GM21717 (cell line): Measurements from ENCODE around the gene EHD3.

Experiments used
- ATAC-seq: cut with Tn5 transposase; IDR thresholded peaks from one replicate; pipeline ENCODE4 v1.9.1; 2021; ENCODE audit warnings: mild to moderate bottlenecking, moderate library complexity; ENCODE audit not compliant: unreplicated experiment

Gene EHD3

DNA sequence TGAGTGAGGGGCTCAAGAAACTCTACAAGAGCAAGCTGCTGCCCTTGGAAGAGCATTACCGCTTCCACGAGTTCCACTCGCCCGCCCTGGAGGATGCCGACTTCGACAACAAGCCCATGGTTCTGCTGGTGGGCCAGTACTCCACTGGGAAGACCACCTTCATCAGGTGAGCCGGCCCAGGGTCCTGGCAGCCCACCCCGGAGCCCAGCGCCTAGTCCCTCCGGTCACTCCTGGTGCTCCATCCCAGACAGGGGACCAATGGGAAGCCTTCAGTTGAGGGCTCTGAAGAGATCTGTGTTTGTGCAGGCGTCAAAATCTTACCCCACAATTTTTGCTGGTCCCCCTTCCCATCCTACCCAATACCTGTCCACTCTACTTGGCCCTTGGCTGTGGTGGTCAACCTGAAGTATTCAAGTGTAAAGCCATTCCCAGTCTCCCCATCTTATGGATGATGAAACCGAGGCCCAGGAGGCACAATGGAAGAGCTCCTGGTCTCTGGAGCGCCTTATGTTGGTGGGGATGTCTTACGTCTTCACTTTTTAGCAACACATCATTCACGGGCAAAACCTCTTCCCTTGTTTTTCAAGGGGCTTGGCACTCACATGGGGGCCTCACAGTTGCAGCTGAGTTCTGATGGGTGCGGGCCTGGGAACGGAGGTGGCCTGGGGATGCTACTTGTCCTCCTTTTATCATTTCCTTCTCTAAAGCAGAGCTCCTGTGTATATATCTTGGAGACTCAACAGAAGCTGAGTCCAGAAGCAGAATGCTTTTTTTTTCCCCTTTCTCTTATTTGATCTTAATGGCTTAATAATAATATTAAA, 941 bp downstream of the EHD3 start:
- ATAC-seq, result no peak

DNA sequence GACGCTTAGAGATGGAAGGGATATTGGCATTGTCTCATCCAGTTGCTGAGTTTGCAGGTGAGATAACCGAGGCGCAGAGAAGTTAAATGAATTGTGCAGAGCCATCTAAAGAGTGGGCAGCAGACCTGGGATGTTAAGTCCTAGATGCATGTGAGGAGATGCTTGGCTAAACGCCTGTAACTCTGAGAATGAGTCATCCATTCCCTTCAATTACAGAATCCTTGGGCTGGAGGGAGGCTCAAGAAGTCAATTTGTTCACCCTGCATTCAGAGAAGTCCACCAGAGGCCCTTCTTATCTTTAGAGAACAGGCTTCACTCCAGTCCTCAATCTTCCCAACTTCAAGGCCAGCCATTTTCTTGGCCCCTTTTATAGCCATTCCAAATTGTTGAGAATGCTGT, 1.6 kb downstream of the EHD3 start:
- ATAC-seq, result no peak

DNA sequence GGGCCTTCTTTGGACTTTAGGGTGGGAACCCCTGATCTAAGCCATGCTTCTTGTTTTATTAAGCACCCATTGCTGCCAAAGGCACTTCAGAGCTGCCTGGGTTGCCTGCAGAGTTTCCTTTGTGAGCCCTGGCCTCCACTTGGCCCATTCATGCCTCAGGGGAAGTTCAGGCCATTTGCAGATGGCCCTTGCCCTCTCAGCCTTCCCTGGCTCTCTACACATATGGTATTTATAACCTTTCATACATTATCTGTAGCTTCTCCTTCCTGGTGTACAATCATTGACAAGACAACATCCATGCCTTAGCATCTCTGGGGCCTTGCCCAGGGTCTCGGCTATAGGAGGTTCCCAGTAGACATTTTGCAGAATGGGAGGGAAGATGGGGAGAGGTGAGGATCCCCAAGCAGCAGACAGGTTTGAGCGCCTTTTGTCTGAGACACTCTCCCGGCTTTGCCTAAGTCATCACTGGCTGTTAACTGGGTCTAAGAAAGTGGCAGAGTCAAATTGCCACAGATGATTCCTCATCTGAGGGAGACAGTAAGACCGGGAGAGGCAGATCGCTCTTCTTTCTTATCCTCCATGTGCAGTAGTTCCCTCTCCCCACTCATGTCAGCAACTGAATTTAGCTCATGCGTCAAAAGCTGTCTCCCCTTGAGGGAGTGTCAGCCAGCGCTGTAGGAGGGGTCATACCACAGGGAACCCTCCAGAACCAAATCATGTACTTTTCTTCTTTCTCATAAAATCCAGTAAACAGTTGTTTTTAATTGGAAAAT, 2.7 kb downstream of the EHD3 start:
- no peak for ATAC-seq

DNA sequence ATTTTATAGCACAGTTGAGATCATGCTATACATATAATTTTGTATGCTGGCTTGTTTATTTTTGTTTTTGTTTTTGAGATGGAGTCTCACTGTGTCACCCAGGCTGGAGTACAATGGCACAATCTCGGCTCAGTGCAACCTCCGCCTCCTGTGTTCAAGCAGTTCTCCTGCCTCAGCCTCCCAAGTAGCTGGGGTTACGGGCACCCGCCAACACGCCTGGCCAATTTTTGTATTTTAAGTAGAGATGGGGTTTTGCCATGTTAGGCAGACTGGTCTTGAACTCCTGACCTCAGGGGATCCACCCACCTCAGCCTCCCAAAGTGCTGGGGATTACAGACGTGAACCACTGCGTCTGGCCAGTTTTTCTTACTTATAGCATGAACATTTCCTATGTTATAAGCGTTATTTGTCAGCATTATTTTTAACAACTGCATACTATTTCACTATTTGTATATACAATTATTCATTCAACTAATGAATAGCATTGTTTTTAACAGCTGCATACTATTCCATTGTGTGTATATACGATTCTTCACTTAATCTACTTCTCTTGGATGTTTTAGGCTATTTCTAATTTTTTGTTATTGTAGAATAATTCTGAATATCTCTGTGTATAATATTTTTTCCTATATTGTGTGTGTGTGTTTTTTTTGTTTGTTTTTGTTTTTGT, 3.5 kb downstream of the EHD3 start:
- ATAC-seq, result no peak

DNA sequence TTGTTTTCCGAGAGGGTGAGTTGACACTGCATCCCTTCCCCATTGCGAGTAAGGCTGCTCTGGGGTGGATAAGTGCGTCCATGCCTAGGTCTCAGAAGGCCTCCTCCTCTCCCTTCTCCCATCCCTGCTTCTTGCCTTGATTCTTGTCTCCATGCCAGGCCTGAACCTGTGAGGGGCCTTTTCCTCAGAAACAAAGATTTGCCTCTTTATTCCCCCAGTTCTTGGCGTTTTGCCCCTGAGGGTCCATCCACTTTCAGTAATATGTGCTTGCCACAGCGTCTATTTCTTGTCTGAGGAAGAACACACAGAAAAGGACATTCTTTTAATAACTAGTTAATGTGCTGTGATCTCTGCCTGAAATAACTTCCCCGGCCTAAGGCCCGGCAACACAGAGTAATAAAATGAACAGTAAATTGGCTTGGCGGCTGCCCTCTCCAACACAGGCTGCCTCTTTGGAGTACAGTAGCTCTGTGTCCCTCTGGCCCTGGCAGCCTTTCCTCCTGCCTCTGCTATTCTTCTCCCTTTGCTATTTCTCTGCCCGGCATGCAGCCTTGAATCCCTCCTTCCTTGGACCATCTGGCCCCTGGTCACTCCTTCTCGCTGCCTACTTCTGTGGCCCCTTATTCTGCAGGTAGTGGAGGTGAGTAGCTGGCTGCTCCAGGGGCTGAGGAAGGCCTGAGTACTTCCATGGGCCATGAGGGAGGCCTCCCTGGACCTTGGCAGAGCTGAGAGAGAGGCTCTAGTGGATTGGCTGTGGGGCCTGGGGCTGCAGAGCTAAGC, 4.4 kb downstream of the EHD3 start:
- ATAC-seq, result no peak

DNA sequence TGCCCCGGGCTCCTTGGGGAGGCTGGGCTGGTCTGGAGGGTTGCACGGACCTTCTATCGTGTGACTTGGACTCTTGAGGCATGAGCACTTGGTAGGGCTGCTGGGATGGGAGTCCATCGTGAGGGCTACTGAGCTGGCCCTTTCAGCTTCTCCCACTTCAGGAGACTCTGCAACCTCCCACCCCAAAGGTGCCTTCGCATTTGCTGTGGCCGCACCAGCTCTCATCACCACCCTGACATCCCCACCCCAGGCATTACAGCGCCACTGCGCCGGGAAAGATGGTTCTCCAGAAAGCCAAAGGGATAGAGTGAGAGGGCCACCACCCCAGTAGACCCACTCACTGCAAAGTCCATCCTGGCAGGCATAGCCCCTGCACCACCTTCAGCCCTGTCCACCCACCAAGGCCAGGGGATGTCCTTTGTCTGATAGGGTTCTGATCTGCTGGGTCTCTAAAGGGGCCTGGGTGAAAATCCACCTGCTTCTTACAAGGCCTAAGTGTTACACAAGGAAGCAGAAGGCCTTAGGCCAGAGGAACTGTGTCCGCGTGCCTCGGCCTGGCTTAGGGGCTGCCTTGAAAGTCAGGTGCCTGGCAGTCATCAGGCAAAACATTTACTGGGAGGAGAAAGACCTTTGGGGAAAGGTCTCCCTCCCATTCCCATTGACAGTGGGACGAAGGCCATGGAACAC, 5.1 kb downstream of the EHD3 start:
- no peak for ATAC-seq

DNA sequence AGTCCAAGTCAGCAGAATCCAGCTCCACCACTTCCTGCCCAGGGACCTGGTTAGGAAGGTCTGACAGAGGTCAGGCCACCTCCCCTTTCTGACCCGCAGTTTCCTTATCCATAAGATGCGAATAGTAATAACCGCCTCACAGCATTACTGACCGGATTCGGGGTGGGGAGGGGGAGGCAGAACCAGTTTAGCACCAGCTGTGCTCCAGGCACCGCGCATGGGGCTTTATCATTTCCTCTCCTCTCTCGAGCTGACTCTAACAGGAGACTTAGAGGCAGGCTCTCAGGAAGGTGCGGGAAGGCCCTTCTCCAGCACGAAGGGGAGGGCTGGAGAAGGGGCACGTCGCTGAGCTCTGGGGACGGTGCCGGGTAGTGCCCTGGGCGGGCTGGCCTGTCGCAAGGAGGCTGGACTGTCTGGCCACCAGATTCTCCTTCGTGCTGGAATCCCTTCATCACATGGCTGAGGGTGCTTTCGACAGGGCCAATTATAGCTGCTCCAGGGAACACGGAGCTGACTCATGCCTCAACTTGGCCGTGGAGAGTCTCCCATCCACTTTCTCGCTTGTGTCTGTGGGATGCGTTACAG, 5.7 kb downstream of the EHD3 start:
- no peak for ATAC-seq

DNA sequence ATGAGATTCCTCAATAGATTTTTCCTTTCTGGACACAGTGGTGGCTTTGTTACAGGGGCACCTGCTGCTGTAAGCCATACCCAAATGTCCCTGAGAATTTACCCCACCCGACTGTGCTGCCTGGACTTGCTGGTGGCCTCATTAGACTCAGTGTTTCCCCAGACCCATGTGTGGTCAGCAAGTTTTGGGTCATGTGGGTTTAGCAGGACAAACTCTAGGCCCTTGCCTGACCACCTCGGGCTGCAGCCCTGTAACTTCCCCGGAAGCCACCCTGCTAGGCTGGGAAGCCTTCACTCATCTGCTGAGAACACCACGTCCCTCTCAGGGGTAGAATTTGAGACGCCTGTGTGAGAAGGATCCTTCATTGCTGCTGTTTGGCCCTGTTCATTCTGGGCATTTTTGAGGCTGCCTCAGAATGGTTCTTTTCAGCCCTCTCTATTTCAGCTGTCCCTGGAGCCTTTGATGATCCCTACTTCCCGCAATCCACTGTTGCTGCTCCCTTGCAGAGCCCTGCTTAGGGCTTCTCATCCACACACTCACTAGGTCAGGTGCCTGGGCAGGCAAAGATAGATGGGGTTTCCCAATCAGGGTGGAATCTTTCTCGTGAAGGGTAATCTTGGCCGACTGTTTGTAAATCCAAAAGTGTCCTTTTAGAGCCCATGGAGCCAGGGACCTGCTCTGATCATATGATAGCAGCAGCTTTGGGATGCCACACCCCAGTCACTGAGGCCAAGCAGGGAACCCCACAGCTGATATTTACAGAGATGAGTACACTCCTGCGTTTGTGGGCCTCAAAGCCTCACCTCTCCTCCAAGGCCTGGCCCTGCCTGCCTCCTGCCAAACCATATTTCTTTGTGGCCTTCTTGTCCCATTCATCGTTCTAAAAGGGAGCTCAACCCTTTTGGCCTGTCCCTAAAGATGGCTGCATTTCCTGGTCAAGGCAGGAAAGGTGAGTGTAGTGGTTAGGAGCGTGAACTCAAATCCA, 6.7 kb downstream of the EHD3 start:
- no peak for ATAC-seq

DNA sequence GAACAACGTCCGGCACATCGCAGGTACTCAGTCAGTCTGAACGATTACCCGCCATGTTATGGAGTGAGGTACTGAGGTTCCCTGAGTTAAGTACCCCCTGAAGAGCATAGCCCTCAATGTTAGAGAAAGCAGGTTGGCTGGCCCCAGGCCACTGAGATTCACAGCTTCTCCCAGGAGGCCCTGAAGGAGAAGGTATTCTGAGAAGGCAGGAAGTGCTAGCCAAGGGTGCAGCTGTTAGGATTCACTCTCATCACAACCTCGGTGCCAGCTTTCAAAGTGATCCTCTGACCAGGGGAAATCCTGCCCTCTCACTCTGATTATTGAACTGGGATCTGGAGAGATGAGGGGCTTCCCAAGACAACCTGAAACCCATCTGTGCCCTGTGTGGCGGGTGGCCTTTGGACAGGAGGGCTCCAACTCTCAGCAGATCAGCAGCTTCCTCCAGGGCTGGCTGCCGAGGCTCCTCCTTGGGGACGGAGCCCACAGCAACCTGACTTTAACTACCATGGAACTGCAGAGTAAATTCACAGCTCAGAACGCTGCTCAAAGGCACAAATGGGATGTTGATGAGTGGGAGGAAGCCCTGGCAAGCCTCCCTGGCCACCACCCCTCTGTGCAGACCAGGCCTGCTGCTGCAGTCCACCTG, 7.8 kb downstream of the EHD3 start:
- no peak for ATAC-seq

DNA sequence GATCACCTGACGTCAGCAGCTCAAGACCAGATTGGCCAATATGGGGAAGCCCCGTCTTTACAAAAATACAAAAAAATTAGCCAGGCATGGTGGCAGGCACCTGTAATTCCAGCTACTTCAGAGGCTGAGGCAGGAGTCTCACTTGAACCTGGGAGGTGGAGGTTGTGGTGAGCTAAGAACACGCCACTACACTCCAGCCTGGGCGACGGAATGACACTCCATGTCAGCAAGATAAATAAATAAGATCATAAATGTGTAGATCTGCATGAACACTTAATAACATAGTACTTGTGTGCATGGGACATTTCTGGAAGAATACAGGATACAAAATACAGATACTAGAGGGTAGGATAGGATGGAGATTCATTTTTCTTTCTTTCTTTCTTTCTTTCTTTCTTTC, 9.1 kb downstream of the EHD3 start:
- no peak for ATAC-seq

DNA sequence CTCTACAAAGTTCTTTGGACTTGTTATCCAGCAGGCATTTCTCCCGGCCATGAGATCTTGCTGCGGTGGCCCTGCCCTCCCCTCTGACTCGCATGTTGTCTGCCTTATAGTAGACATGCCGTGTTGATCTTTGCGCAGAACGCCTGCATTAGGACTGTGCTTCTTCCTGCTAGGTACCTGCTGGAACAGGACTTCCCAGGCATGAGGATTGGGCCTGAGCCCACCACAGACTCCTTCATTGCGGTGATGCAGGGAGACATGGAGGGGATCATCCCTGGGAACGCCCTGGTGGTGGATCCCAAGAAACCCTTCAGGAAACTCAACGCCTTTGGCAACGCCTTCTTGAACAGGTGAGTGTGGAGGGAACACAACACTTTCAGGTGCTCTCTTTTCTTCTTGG, 10.1 kb downstream of the EHD3 start:
- ATAC-seq, result no peak

DNA sequence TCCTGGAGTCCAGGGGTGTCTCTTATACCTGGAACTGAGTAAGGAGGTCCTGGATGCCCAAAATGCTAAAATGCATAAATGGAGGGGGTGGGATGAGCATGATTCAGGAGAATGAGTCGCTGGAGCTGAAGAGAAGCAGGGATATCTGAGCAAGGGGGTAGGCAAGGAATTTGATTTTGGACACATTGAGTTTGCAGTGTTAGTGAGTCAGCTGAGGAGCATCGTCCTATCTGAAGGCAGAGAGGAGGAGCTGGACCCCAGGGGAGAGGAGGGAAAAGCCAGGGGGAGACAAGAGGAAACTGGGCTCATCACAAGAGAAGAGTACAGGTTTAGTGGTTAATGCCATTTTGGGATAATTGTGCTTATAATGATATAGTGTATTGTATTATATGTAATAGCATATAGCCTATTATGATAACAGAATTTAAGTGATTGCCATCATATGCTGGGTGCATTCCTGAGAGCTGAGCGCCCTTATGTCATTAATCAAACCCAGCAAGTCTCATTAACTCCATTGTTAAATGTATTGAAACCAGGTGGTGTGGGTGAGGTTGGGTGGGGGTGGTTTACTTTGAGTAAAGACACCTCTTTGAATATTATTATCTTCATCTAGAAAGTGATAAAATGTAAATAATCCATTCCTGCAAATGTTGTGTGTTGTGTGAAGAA, 12.4 kb downstream of the EHD3 start:
- no peak for ATAC-seq

DNA sequence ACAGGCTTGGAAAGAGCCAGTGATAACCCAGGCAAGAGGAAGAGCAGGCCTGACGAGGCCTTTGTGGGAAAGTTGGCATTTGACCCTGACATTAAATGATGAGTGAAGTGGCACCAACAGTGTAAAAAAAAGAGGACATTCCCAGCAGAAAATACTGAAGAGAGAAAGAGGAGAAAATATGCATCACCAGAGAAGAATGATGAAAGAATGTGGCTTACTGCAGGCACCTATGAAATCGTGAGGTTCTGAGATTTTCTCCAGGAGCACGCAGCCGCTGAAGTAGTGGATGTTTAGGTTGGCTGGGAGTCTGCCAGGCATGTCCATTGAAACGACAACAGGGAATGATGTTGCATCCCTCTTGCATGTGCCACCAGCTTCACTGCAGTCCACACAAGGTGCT, 13.8 kb downstream of the EHD3 start:
- no peak for ATAC-seq

DNA sequence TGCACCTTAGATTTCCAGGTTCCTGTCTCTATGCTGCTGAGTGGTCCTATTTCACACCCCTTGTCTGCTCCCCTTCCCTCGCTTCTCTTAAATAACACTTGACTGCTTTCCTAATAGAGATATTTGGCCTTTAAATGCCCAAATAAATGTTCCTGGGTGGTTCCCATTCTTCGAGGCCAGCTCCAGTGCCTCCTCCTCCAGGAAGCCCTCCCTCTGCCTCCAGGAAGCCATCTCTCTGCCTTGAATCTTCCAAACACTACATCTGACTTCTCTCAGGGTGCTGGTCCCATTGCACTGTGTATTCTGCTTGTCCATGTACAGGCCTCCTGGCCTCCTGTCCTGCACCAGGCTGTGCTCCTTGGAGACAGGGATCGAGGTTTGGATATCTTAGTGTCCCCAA, 14.2 kb downstream of the EHD3 start:
- ATAC-seq, result no peak

DNA sequence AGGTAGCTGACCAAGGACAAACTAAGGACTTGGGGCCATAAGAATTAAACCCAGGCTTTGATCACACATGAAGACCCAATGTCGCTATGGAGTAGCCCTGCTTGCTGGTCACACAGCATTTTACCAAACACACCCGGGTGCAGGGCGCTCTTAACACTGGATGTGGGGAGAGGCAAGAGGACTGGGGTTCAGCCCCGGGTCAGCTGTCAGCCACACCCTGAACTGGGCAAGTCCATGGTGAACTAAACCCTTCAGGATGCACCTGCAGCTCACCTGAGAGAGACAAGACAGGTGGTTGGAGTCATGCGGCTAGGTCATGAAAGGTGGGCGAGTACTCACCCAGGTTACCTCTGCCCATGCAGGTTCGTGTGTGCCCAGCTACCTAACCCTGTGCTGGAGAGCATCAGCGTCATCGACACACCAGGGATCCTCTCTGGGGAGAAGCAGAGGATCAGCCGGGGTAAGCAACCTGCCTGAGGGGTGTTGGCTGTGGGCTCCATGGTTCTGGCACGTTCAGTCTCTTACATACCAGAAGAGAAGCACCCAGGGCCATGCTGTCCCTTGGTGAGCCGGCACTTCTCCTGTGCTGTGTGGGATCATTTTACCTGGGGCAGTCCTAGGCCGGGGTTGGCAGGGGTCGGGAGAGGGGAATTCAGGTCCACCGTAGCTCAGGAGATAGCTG, 15.2 kb downstream of the EHD3 start:
- ATAC-seq, result no peak

DNA sequence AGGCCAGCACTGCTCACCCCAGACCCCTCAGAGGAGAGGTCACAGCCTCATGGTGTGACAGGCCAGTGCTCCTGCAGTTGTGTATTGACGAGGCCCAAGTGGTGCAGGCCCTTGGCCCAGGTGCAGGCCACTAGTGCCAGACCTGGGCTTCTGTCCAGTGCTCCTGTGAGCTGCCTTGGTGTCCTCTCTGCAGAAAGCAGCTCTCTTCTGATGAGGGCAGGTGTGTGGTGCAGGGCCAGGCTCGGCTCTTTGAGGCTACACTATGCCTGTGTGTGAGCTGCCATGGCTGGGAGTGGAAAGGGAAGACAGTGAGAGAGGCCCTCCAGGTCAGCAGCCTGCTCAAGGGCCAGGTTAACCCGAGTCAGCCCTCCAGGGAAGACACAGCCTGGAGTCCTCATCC, 17.1 kb downstream of the EHD3 start:
- ATAC-seq, result no peak

DNA sequence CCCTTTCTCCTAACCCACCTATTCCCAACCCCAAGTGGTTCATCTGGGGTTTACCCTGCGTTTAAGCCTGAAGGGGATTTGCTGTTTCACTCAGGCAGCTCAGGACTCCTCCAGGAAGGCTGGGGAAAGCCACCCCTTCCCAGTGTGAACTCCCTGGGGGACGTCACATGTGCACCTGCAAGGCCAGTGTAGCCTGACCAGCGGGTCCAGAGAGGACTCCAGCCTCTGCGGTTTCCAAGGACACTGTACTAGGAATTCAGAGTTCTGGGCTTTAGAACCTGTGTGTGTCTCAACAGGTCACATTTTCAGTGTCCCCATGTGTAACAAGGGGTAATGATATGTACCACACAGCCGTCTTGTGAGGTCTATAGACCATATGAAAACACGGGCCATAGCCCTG, 17.9 kb downstream of the EHD3 start:
- no peak for ATAC-seq
